ENCODE measurements around the gene DCAKD. TPM values are rescaled to one million over a fixed set of nuclear protein-coding genes. Genes with fewer than 3 reads are reported as not detected.

The DCAKD gene
- polyA plus RNA-seq, 1 donor = 26.3 TPM

GRCh38 chr17:45090711-45091110 is 39.3 kb upstream of the DCAKD start:
- peaks cover 89% of the 10 kb centered on the region for H3K36me3 ChIP-seq (ENCODE audit: control insufficient read depth, insufficient read depth, low read length)
- no peak overlapping the region for H3K27ac ChIP-seq (ENCODE audit: low read length)
- no peak for DNase-seq
- no peaks in the 10 kb centered on the region for H3K27me3 ChIP-seq (ENCODE audit: control insufficient read depth, insufficient read depth, low read length)
- no peak overlapping the region for H3K4me3 ChIP-seq (ENCODE audit: low read length)
- H3K4me1 ChIP-seq (ENCODE audit: control insufficient read depth, insufficient read depth, low read length) = peaks cover 2% of the 10 kb centered on the region
- H3K9me3 ChIP-seq (ENCODE audit: control insufficient read depth, low read depth, low read length) = no peaks in the 10 kb centered on the region
- WGBS (ENCODE audit: insufficient coverage, low lambda C conversion rate) = no CpG with 5 or more reads among the region's 3 CpGs

DNA sequence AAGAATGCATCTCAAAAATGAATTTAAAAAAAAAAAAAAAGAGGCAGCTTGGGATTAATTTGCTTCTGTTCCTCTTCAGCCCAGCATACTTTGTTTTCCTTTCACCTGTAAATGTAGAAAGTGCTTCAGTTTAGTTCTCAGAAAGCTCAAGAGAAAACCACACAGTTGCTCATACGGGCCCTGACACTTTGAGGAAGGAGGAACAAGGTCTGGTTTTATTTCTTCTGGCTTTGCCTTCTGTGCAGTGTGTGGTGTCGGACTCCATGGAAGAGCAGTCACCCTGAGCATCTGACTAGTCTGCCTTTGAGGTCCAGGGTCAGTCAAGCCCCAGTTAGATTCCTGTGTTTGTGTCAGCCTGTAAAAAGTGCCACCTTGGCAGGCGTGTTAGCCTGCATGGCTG is 37.3 kb upstream of the DCAKD start:
- Histone ChIP-seq H3K4me3 (ENCODE audit: low read length) (no peak overlapping the region), H3K27me3 (ENCODE audit: control insufficient read depth, insufficient read depth, low read length) (no peaks in the 10 kb centered on the region), H3K4me1 (ENCODE audit: control insufficient read depth, insufficient read depth, low read length) (peaks cover 2% of the 10 kb centered on the region), H3K27ac (ENCODE audit: low read length) (no peak overlapping the region), H3K36me3 (ENCODE audit: control insufficient read depth, insufficient read depth, low read length) (peaks cover 86% of the 10 kb centered on the region), H3K9me3 (ENCODE audit: control insufficient read depth, low read depth, low read length) (no peaks in the 10 kb centered on the region)
- WGBS (ENCODE audit: insufficient coverage, low lambda C conversion rate) = no CpG with 5 or more reads among the region's 3 CpGs
- no peak for DNase-seq

DNA sequence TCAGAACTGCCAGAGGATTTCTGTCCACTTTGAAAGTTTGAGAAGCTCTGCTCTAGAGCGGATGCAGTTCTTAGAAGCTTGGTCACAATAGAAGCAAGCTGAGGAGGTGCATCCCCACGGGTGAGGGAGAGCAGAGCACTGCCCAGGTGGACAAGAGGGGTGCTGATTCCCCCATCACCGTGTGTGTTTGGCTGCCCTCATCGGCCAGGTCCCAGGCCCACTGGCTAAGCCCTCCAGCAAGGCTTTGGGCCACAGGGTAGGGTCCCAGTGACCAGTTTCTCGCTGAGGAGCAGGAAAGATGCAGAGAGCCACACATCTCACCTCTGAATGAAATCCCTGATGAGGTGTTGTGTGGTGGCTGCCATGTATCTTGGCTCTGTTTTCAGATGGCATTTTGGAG is 36.5 kb upstream of the DCAKD start:
- peaks cover 2% of the 10 kb centered on the region for H3K4me1 ChIP-seq (ENCODE audit: control insufficient read depth, insufficient read depth, low read length)
- H3K27ac ChIP-seq (ENCODE audit: low read length) = no peak overlapping the region
- no peaks in the 10 kb centered on the region for H3K27me3 ChIP-seq (ENCODE audit: control insufficient read depth, insufficient read depth, low read length)
- no CpG with 5 or more reads among the region's 5 CpGs for WGBS (ENCODE audit: insufficient coverage, low lambda C conversion rate)
- no peaks in the 10 kb centered on the region for H3K9me3 ChIP-seq (ENCODE audit: control insufficient read depth, low read depth, low read length)
- DNase-seq = no peak
- no peak overlapping the region for H3K4me3 ChIP-seq (ENCODE audit: low read length)
- peaks cover 82% of the 10 kb centered on the region for H3K36me3 ChIP-seq (ENCODE audit: control insufficient read depth, insufficient read depth, low read length)

DNA sequence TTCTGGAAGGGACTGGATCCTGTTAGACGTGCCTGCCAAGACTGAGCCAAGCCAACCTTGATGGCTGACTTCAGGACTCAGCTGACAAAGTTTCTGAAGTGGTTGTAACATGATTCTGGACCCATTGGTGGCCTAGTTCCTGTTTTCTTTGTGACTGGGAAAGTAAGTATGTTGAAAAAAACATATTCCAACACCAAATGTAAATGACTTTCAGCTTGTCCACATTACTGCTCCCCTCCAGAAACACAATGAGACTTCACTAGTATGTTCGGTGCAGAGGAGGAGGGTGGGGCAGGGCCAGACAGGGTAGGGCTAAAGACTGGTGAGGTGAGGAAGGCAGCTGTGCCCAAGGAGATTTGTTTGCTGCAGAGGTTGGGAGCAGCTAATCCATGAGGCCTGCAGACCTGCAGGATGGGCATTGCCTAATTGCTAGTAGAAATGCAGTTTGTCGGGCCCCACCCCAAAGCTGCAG is 36.1 kb upstream of the DCAKD start:
- Histone ChIP-seq H3K4me3 (ENCODE audit: low read length) (no peak overlapping the region), H3K9me3 (ENCODE audit: control insufficient read depth, low read depth, low read length) (no peaks in the 10 kb centered on the region), H3K27me3 (ENCODE audit: control insufficient read depth, insufficient read depth, low read length) (no peaks in the 10 kb centered on the region), H3K4me1 (ENCODE audit: control insufficient read depth, insufficient read depth, low read length) (peaks cover 2% of the 10 kb centered on the region), H3K36me3 (ENCODE audit: control insufficient read depth, insufficient read depth, low read length) (peaks cover 81% of the 10 kb centered on the region), H3K27ac (ENCODE audit: low read length) (no peak overlapping the region)
- WGBS (ENCODE audit: insufficient coverage, low lambda C conversion rate) = no CpG with 5 or more reads among the region's 3 CpGs
- DNase-seq = no peak

- Histone ChIP-seq H3K36me3 (ENCODE audit: control insufficient read depth, insufficient read depth, low read length) (peaks cover 81% of the 10 kb centered on the region), H3K9me3 (ENCODE audit: control insufficient read depth, low read depth, low read length) (no peaks in the 10 kb centered on the region), H3K27ac (ENCODE audit: low read length) (no peak overlapping the region), H3K4me3 (ENCODE audit: low read length) (no peak overlapping the region), H3K4me1 (ENCODE audit: control insufficient read depth, insufficient read depth, low read length) (peaks cover 2% of the 10 kb centered on the region), H3K27me3 (ENCODE audit: control insufficient read depth, insufficient read depth, low read length) (no peaks in the 10 kb centered on the region)
- 91% methylated on average over 4 of the region's 6 CpGs for WGBS (ENCODE audit: insufficient coverage, low lambda C conversion rate)
- no peak for DNase-seq
Observed at GRCh38 chr17:45086865-45087503, 35.6 kb upstream of the DCAKD start.

DNA sequence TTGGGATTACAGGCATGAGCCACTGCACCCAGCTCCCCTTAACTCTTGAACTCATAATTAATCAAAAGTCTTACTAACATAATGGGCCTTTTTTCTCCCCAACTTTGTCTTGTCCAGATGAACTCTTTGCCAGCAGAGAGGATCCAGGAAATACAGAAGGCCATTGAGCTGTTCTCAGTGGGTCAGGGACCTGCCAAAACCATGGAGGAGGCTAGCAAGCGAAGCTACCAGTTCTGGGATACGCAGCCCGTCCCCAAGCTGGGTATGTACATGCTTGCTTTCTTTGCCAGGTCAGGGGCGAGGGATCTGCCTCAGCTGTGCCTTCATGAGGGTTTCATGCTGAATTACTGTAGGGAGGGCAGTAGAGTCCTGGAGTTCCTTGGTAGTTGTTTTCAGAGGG is 35.0 kb upstream of the DCAKD start:
- Histone ChIP-seq H3K9me3 (ENCODE audit: control insufficient read depth, low read depth, low read length) (no peaks in the 10 kb centered on the region), H3K27ac (ENCODE audit: low read length) (no peak overlapping the region), H3K4me1 (ENCODE audit: control insufficient read depth, insufficient read depth, low read length) (peaks cover 2% of the 10 kb centered on the region), H3K36me3 (ENCODE audit: control insufficient read depth, insufficient read depth, low read length) (peaks cover 81% of the 10 kb centered on the region), H3K4me3 (ENCODE audit: low read length) (no peak overlapping the region), H3K27me3 (ENCODE audit: control insufficient read depth, insufficient read depth, low read length) (no peaks in the 10 kb centered on the region)
- no CpG with 5 or more reads among the region's 4 CpGs for WGBS (ENCODE audit: insufficient coverage, low lambda C conversion rate)
- DNase-seq = no peak

GRCh38 chr17:45081047-45081703 is 29.7 kb upstream of the DCAKD start:
- WGBS (ENCODE audit: insufficient coverage, low lambda C conversion rate) = 100% methylated on average over 1 of the region's 6 CpGs
- H3K4me1 ChIP-seq (ENCODE audit: control insufficient read depth, insufficient read depth, low read length) = no peaks in the 10 kb centered on the region
- no peak for DNase-seq
- H3K9me3 ChIP-seq (ENCODE audit: control insufficient read depth, low read depth, low read length) = no peaks in the 10 kb centered on the region
- no peak overlapping the region for H3K27ac ChIP-seq (ENCODE audit: low read length)
- no peak overlapping the region for H3K4me3 ChIP-seq (ENCODE audit: low read length)
- H3K36me3 ChIP-seq (ENCODE audit: control insufficient read depth, insufficient read depth, low read length) = peaks cover 46% of the 10 kb centered on the region
- no peaks in the 10 kb centered on the region for H3K27me3 ChIP-seq (ENCODE audit: control insufficient read depth, insufficient read depth, low read length)

DNA sequence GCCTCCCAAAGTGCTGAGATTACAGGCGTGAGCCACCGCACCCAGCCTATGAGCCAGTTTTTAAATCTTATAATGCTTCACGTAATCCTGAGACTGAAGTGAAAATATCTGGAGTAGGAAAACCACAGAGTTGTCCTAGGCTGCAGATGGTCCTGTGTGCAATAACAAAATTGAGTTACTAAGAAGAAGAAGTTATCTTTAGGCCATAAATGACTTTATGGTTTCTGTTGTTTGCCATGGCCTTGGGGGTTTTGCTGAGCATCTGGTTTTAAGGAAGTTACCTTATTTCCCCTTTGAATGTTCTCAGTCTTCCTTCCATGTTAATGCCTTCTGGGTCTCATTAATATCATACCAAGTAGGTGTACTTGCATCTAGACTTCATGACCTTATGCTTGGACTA is 26.2 kb upstream of the DCAKD start:
- WGBS (ENCODE audit: insufficient coverage, low lambda C conversion rate) = 40% methylated on average over 1 of the region's 3 CpGs
- DNase-seq = no peak
- Histone ChIP-seq H3K27ac (ENCODE audit: low read length) (no peak overlapping the region), H3K4me3 (ENCODE audit: low read length) (no peak overlapping the region), H3K27me3 (ENCODE audit: control insufficient read depth, insufficient read depth, low read length) (no peaks in the 10 kb centered on the region), H3K4me1 (ENCODE audit: control insufficient read depth, insufficient read depth, low read length) (no peaks in the 10 kb centered on the region), H3K36me3 (ENCODE audit: control insufficient read depth, insufficient read depth, low read length) (peaks cover 43% of the 10 kb centered on the region), H3K9me3 (ENCODE audit: control insufficient read depth, low read depth, low read length) (no peaks in the 10 kb centered on the region)

DNA sequence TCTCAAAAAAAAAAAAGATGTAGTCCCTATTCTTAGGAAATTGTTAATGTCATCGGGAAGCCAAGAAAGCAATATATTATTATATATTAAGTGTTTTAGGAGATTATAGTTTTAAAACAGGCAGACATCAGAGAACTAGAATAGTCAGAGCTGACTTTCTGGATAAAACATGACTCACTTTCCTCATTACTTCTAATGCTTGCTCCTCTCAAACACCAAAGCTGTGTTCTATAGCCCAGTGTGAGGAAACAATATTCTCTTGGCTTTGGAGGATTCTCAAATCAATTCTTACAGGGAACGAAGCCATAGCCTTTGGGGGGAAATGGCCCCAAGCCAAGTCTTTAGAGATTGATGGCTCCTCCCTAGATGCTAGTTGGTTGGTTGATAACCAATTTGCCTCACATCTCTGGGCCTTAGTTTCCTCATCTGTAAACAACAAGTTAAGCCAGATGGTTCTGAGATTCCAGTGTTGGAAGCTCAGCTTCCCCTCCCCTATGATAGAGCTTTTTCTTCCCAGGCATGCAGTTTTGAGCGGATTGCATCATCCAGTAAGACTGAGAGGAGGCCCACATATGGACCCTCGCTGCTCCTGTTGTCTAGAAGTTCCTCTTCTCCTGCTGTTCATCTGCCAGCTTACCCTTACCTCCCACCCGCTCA is 22.1 kb upstream of the DCAKD start:
- DNase-seq = no peak
- Histone ChIP-seq H3K9me3 (ENCODE audit: control insufficient read depth, low read depth, low read length) (no peaks in the 10 kb centered on the region), H3K4me3 (ENCODE audit: low read length) (no peak overlapping the region), H3K27ac (ENCODE audit: low read length) (no peak overlapping the region), H3K27me3 (ENCODE audit: control insufficient read depth, insufficient read depth, low read length) (no peaks in the 10 kb centered on the region), H3K36me3 (ENCODE audit: control insufficient read depth, insufficient read depth, low read length) (peaks cover 23% of the 10 kb centered on the region), H3K4me1 (ENCODE audit: control insufficient read depth, insufficient read depth, low read length) (no peaks in the 10 kb centered on the region)
- no CpG with 5 or more reads among the region's 5 CpGs for WGBS (ENCODE audit: insufficient coverage, low lambda C conversion rate)

- H3K9me3 ChIP-seq (ENCODE audit: control insufficient read depth, low read depth, low read length) = no peaks in the 10 kb centered on the region
- peaks cover 24% of the 10 kb centered on the region for H3K36me3 ChIP-seq (ENCODE audit: control insufficient read depth, insufficient read depth, low read length)
- H3K27me3 ChIP-seq (ENCODE audit: control insufficient read depth, insufficient read depth, low read length) = no peaks in the 10 kb centered on the region
- H3K4me1 ChIP-seq (ENCODE audit: control insufficient read depth, insufficient read depth, low read length) = no peaks in the 10 kb centered on the region
- H3K27ac ChIP-seq (ENCODE audit: low read length) = no peak overlapping the region
- no peak for DNase-seq
- H3K4me3 ChIP-seq (ENCODE audit: low read length) = no peak overlapping the region
- WGBS (ENCODE audit: insufficient coverage, low lambda C conversion rate) = no CpG with 5 or more reads among the region's 2 CpGs
Observed at GRCh38 chr17:45070809-45071208, 19.4 kb upstream of the DCAKD start.
